Activated CD4-positive, alpha-beta T cell treated with anti-CD3 and anti-CD28 coated beads for 36 hours (primary cell): ENCODE data around the gene NUP93. TPM values are rescaled to one million over a fixed set of nuclear protein-coding genes. Genes with fewer than 3 reads are reported as not detected.
A peak's percentile ranks its signal among the peaks of the same experiment; 100 is the strongest.

Experiments
- ATAC-seq: fragments of 200-7000 bp; cut with Tn5 transposase; one replicate; pipeline ENCODE4 v1.10.0; 2021; ENCODE audit warnings: mild to moderate bottlenecking, moderate library complexity
- CTCF ChIA-PET: fragments of 350-600 bp; sonication (Branson Sonifier 250); formaldehyde crosslinking; loops from one replicate; lab custom pipeline; 2021; ENCODE audit warnings: antibody characterized with exemption; lab: Charles Lee
- POLR2A ChIA-PET: fragments of 350-600 bp; sonication (Branson Sonifier 250); formaldehyde crosslinking; loops from one replicate; lab custom pipeline; 2021; ENCODE audit warnings: antibody characterized with exemption, inconsistent platforms; lab: Charles Lee
- DNase-seq: peaks from one replicate; pipeline ENCODE4 v3.0.0-alpha.2; 2020
- H3K27ac Mint-ChIP-seq: one replicate; pipeline ENCODE4 v1.8.0; 2021; ENCODE audit warnings: mixed read lengths
- H3K27me3 Mint-ChIP-seq: one replicate; pipeline ENCODE4 v1.8.0; 2021; ENCODE audit warnings: mixed read lengths
- H3K36me3 Mint-ChIP-seq: one replicate; pipeline ENCODE4 v1.8.0; 2021; ENCODE audit warnings: low read depth, mixed read lengths
- H3K4me1 Mint-ChIP-seq: one replicate; pipeline ENCODE4 v1.8.0; 2021; ENCODE audit warnings: mixed read lengths
- H3K4me3 Mint-ChIP-seq: one replicate; pipeline ENCODE4 v1.8.0; 2021; ENCODE audit warnings: mild to moderate bottlenecking, moderate library complexity, mixed read lengths
- H3K9me3 Mint-ChIP-seq: one replicate; pipeline ENCODE4 v1.8.0; 2021; ENCODE audit warnings: low read depth, mixed read lengths
- intact Hi-C, 2 experiments: fragments of 100-400 bp; cut with DNase I in 1 of 2; cut with micrococcal nuclease in 1 of 2; formaldehyde crosslinking; loops; one replicate each; pipeline versions ENCODE4 v1.14.2 to v1.15.1; 2022 to 2024; cut with DNase I, micrococcal nuclease
- microRNA-seq: library from miRNA; unstranded; fragments of <30 nt; microRNA quantifications from one replicate; pipeline ENCODE4 v1.2.0, GENCODE V29; 2021; ENCODE audit warnings: borderline replicate concordance
- total RNA-seq, 2 experiments: library from RNA; stranded (reverse); gene quantifications; one replicate each; pipeline ENCODE4 v1.2.3, GENCODE V29; 2021

The NUP93 gene
- total RNA-seq, 2 experiments from 2014 or later: 131 to 154 TPM

- no peak overlapping the region for H3K4me3 Mint-ChIP-seq
- no peaks in the 10 kb centered on the region for H3K9me3 Mint-ChIP-seq
- intact Hi-C loops: no loop called here
- no peaks in the 10 kb centered on the region for H3K27me3 Mint-ChIP-seq
- ChIA-PET CTCF (interaction anchor here (0.6 kb wide), 1 partner anchor 114 kb away, joined by 4 read pairs; no protein-coding TSS in a partner anchor), POLR2A (no interaction called here)
- no peaks in the 10 kb centered on the region for H3K4me1 Mint-ChIP-seq
- DNase-seq: no peak
- no peak overlapping the region for H3K27ac Mint-ChIP-seq
- no peaks in the 10 kb centered on the region for H3K36me3 Mint-ChIP-seq
- no peak for ATAC-seq
These were observed 161.8 kb downstream of the NUP93 start for GRCh38 chr16:56891685-56892084.

DNA sequence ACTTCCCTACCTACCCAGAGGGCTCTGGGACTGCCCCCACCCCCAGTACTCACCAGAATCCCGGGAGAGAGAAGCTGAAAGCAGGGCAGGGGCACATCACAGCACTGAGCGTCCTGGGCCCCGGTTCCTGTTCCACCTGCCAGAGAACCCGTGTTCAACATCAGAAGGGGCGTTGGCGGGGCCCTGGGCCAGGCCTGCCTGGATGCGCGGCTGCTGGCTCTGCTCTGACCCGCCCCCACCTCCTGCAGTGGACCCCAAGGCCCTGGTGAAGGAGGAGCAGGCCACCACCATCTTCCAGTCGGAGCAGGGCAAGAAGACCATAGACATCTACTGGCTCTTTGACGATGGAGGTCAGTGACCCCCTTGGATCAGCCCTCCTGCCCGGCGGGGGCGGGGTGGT lies 162.8 kb downstream of the NUP93 start:
- no peaks in the 10 kb centered on the region for H3K9me3 Mint-ChIP-seq
- no peaks in the 10 kb centered on the region for H3K27me3 Mint-ChIP-seq
- intact Hi-C loops: no loop called here
- no peaks in the 10 kb centered on the region for H3K4me1 Mint-ChIP-seq
- H3K27ac Mint-ChIP-seq: no peak overlapping the region
- H3K4me3 Mint-ChIP-seq: no peak overlapping the region
- no peaks in the 10 kb centered on the region for H3K36me3 Mint-ChIP-seq
- CTCF ChIA-PET: no interaction called here
- POLR2A ChIA-PET: no interaction called here
- no peak for ATAC-seq
- DNase-seq: no peak

DNA sequence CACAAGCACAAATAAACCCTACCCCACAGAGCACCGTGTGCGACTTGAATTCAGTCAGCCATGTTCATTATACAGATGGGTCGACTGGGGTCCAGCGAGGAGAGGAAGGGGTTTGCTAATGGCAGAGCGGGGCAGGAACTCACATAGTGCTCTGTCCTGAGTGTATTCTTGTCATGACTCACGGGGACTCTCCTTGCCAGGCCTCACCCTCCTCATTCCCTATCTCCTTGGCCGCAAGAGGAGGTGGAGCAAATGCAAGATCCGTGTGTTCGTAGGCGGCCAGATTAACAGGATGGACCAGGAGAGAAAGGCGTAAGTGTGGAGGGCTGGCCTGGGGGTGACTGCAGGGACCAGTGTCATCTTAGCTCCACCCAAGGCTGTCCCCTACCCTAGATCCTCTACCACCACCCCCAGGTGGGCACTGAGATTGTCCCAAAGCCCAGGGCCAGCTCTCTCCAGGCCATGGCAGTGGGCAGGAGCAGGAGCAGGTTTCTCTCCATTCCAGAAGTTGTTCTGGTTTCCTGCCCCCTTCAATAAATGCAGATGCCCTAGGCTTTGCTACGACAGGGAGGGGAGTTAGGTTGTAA lies 164.5 kb downstream of the NUP93 start:
- intact Hi-C loops: no loop called here
- POLR2A ChIA-PET: interaction anchor here (0.7 kb wide), 1 partner anchor 59 kb away, joined by 3 read pairs; no protein-coding TSS in a partner anchor
- no peaks in the 10 kb centered on the region for H3K27me3 Mint-ChIP-seq
- peaks cover 10% of the 10 kb centered on the region for H3K4me1 Mint-ChIP-seq
- ATAC-seq (no peak), DNase-seq (no peak)
- no peak overlapping the region for H3K27ac Mint-ChIP-seq
- H3K36me3 Mint-ChIP-seq: no peaks in the 10 kb centered on the region
- no peaks in the 10 kb centered on the region for H3K9me3 Mint-ChIP-seq
- CTCF ChIA-PET: no interaction called here
- H3K4me3 Mint-ChIP-seq: no peak overlapping the region

DNA sequence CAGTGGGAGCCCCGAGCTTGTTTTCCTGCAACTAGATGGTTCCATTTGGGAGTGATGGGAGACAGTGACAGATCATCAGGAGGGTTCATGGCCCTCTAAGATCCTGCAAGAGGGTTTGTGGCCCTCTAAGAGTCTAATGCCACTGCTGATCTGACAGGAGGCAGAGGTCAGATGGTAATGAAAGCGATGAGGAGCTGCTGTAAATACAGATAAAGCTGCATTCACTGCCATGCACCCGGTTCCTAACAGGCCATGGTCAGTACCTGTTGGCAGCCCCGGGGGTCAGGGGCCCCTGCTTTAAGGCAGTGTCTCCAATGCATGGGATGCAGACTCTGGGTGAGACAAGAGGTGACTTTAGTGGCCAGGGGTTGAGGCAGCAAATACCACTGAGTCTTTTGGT lies 165.9 kb downstream of the NUP93 start:
- Mint-ChIP-seq H3K9me3 (no peaks in the 10 kb centered on the region), H3K36me3 (no peaks in the 10 kb centered on the region), H3K4me1 (peaks cover 16% of the 10 kb centered on the region), H3K27me3 (peaks cover 2% of the 10 kb centered on the region), H3K4me3 (no peak overlapping the region), H3K27ac (no peak overlapping the region)
- ChIA-PET POLR2A (no interaction called here), CTCF (interaction anchor here (0.6 kb wide), 1 partner anchor 65 kb away, joined by 4 read pairs; no protein-coding TSS in a partner anchor)
- DNase-seq (no peak), ATAC-seq (no peak)
- intact Hi-C loops: no loop called here

DNA sequence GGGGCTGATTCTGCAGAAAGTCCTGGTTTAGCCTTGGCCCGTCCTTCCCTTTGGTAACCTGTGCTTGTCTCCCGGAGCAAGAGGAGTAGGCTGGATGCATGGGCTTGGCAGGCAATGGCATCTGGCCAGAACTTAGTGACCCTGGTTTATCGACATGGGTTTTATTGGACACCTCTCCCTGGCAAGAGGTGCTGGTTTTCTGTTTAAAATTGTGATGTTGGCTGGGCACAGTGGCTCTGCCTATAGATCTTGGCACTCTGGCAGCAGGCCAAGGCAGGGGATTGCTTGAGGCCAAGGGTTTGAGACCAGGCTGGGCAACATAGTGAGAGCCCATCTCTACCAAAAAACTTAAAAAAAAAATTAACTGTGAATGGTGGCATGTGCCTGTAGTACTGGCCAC lies 166.3 kb downstream of the NUP93 start:
- ChIA-PET CTCF (no interaction called here), POLR2A (no interaction called here)
- Mint-ChIP-seq H3K36me3 (no peaks in the 10 kb centered on the region), H3K27me3 (peaks cover 2% of the 10 kb centered on the region), H3K4me3 (no peak overlapping the region), H3K9me3 (no peaks in the 10 kb centered on the region), H3K4me1 (peaks cover 16% of the 10 kb centered on the region), H3K27ac (no peak overlapping the region)
- ATAC-seq (no peak), DNase-seq (no peak)
- intact Hi-C loops: no loop called here

- Mint-ChIP-seq H3K36me3 (no peaks in the 10 kb centered on the region), H3K4me1 (peaks cover 16% of the 10 kb centered on the region), H3K9me3 (no peaks in the 10 kb centered on the region), H3K27ac (peak overlapping the region; percentile 27), H3K4me3 (no peak overlapping the region), H3K27me3 (peaks cover 2% of the 10 kb centered on the region)
- DNase-seq (no peak), ATAC-seq (no peak)
- ChIA-PET CTCF (interaction anchor here (0.7 to 0.8 kb wide), 2 partner anchors 10 to 50 kb away, joined by 3 read pairs; no protein-coding TSS in a partner anchor), POLR2A (no interaction called here)
- intact Hi-C loops: no loop called here
These were observed 167.3 kb downstream of the NUP93 start for GRCh38 chr16:56897026-56897799.

DNA sequence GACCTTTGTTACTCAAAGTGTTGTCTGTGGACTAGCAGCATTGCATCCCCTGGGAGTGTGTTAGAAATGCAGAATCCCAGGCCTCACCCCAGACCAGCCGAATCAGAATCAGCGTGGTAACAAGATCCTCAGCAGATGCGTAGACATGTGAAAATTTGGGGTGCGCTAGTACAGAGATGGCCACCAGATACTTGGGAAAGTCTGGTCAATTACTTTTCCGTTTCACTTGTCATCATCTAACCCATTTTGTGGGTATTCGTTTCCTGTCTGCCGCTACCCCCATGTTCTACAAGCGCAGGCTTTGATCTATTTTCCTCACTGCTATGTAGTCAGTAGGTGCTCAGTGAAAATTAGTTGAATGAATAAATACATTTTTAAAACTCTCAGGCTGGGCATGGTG lies 168.9 kb downstream of the NUP93 start:
- ChIA-PET POLR2A (no interaction called here), CTCF (no interaction called here)
- H3K27me3 Mint-ChIP-seq: peaks cover 2% of the 10 kb centered on the region
- ATAC-seq: peak; percentile 70
- intact Hi-C loops: no loop called here
- H3K4me1 Mint-ChIP-seq: peaks cover 16% of the 10 kb centered on the region
- no peaks in the 10 kb centered on the region for H3K36me3 Mint-ChIP-seq
- H3K9me3 Mint-ChIP-seq: no peaks in the 10 kb centered on the region
- H3K4me3 Mint-ChIP-seq: no peak overlapping the region
- no peak overlapping the region for H3K27ac Mint-ChIP-seq
- peak; percentile 10 for DNase-seq

Small RNAs within 50 kb of the gene (microRNA-seq; reads per million reads assigned to microRNA genes)
- gene MIR138-2: 1.4 reads per million

Other genes starting within 250 kb of the NUP93 start
- gene BBS2, start 210.1 kb upstream of the NUP93 start, total RNA-seq: 10 to 100 TPM; 15.4 to 23.2 TPM
- not detected for gene MT4, start 165.1 kb upstream of the NUP93 start, total RNA-seq
- 10 to 100 TPM; 10.6 to 27.0 TPM for gene MT3, start 140.6 kb upstream of the NUP93 start, total RNA-seq
- 100 to 1,000 TPM; 114 to 380 TPM for gene MT2A, start 121.5 kb upstream of the NUP93 start, total RNA-seq
- gene MT1E, start 104.3 kb upstream of the NUP93 start, total RNA-seq: 100 to 1,000 TPM in 1 of 2 experiments, 10 to 100 TPM in 1; 61.1 to 108 TPM
- gene MT1M, start 97.5 kb upstream of the NUP93 start, total RNA-seq: not detected
- 1 to 10 TPM in 1 of 2 experiments, under 1 TPM in 1; 0.74 to 1.1 TPM for gene MT1A, start 91.5 kb upstream of the NUP93 start, total RNA-seq
- gene MT1B, start 78.2 kb upstream of the NUP93 start, total RNA-seq: not detected
- gene MT1F, start 72.2 kb upstream of the NUP93 start, total RNA-seq: 1 to 10 TPM; 7.0 to 7.1 TPM
- gene MT1G, start 62.1 kb upstream of the NUP93 start, total RNA-seq: 10 to 100 TPM; 14.7 TPM
- gene MT1H, start 60.3 kb upstream of the NUP93 start, total RNA-seq: under 1 TPM in 1 of 2 experiments, not detected in 1; 0.61 TPM
- 10 to 100 TPM; 46.8 to 59.3 TPM for gene MT1X, start 47.7 kb upstream of the NUP93 start, total RNA-seq
- not detected for gene SLC12A3, start 135.1 kb downstream of the NUP93 start, total RNA-seq
- gene HERPUD1, start 202.0 kb downstream of the NUP93 start, total RNA-seq: 100 to 1,000 TPM; 136 to 195 TPM
- under 1 TPM in 1 of 2 experiments, not detected in 1; 0.14 TPM for gene CETP, start 231.8 kb downstream of the NUP93 start, total RNA-seq